ENCODE results near the gene RNF169. TPM values are rescaled to one million over a fixed set of nuclear protein-coding genes. Genes with fewer than 3 reads are reported as not detected.

RNF169 gene
- total RNA-seq, 2 donors from 2014 or later: 18.1 to 19.4 TPM

DNA sequence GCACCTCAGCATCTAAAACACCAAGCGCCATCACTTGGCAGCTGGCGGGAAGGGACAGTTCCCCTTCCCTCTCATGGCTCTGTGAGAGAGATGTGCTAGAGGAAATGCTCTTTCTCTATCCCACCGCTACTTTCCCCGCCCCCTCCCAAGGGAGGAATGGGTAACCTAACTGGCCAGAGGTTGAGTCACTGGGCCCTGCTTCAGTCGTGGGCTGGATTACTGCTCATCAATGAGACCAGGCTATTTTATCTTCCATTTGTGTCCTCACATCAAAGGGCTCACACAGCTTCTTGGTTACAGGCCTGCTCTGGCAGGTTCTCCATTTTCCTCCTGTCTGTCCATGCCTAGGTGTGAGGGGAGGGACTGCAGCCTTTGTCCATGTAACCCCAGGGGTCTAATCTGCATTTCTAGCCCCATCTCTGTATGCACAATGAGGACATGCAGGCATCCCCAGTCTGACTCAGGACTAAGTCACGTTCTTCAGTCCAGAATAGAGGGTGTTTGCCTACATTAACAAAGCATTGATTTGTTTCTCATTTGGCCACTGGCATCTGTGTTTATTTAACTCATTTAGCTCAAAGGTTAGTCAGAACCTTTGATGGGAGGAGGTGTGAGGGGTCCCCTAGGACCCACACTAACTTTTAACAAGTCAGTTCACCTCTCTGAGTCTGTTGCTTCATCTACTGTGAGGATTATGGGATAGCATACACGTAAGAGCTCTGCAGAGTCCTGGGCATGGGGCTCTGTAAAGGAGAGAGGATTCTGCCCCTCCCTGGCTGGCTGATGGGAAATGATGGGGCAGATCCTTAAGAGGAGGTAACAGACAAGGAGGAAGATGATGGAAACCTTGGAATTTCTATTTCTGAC is 101.1 kb downstream of the RNF169 start:
- ATAC-seq (no peak), DNase-seq (no peak)
- no peak overlapping the region for H3K4me3 Mint-ChIP-seq
- H3K9me3 ChIP-seq (ENCODE audit: control insufficient read depth, low read length, poor library complexity, severe bottlenecking): no peaks in the 10 kb centered on the region
- H3K4me1 Mint-ChIP-seq: peaks cover 19% of the 10 kb centered on the region
- H3K27ac Mint-ChIP-seq: peak overlapping the region; percentile 11
- no peaks in the 10 kb centered on the region for H3K27me3 Mint-ChIP-seq
- H3K36me3 Mint-ChIP-seq (ENCODE audit: low read depth): peaks cover 13% of the 10 kb centered on the region

DNA sequence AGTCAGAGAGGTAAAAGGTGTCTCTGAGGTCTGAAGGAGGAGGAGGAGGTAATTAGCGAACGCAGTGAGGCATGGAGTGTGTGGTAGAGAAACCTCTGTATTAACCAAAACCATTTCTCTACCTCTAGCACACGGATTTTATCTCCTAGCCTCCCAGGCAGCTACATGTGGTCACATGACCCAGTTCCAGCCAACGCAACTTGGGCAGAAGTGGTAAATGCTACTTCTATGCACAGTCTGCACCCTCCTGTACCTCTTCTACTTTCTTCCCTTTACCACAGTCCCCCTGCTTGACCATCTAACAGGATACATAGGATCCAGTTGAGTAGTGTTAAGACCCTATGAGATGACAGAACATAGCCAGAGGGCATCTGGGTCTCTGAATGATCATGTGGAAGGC is 104.6 kb downstream of the RNF169 start:
- no peaks in the 10 kb centered on the region for H3K27me3 Mint-ChIP-seq
- H3K4me1 Mint-ChIP-seq: no peaks in the 10 kb centered on the region
- no peak for ATAC-seq
- no peak overlapping the region for H3K27ac Mint-ChIP-seq
- no peak overlapping the region for H3K4me3 Mint-ChIP-seq
- H3K9me3 ChIP-seq (ENCODE audit: control insufficient read depth, low read length, poor library complexity, severe bottlenecking): no peaks in the 10 kb centered on the region
- DNase-seq: no peak
- H3K36me3 Mint-ChIP-seq (ENCODE audit: low read depth): peaks cover 12% of the 10 kb centered on the region

DNA sequence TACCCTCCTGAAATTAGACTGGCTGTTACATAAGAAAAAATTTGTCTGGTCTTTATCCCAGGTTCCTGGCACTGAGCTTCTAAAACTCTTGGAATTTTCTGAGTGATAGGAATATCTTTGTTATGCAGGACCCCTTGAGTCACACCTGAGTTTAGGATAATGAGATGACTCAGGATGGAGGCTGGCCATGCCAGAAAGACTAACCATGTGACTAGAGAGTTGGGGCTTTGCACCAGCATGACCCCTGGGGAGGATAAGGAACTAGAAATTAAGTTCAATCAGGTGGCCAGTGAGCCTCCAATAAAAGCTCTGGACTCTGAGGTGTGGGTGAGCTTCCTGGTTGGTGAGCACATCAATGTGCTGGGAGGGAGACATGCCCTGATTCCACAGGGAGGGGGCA is 112.1 kb downstream of the RNF169 start:
- Mint-ChIP-seq H3K27me3 (no peaks in the 10 kb centered on the region), H3K27ac (no peak overlapping the region), H3K4me3 (no peak overlapping the region), H3K4me1 (no peaks in the 10 kb centered on the region), H3K36me3 (ENCODE audit: low read depth) (peaks cover 12% of the 10 kb centered on the region)
- peaks cover 9% of the 10 kb centered on the region for H3K9me3 ChIP-seq (ENCODE audit: control insufficient read depth, low read length, poor library complexity, severe bottlenecking)
- DNase-seq (no peak), ATAC-seq (no peak)

DNA sequence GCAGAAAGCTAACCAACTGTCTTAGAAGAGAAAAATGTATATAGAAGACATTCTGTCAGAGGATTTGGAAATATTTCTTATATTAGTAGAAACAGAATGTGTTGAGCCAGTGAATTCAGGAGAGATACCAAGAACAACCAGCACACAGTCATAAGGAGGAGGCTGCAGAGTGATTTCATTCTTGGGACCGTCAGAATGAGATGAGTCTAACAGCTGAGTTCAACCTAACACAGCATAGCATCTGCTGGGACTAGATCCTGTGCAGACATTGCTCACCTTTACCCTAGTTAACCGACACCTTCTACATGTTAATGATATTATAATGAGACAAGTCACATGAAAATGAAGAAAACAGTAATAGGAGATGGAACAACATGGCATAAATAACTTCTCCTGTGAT is 114.8 kb downstream of the RNF169 start:
- peaks cover 21% of the 10 kb centered on the region for H3K9me3 ChIP-seq (ENCODE audit: control insufficient read depth, low read length, poor library complexity, severe bottlenecking)
- H3K4me1 Mint-ChIP-seq: no peaks in the 10 kb centered on the region
- H3K36me3 Mint-ChIP-seq (ENCODE audit: low read depth): peaks cover 9% of the 10 kb centered on the region
- H3K27ac Mint-ChIP-seq: no peak overlapping the region
- ATAC-seq (no peak), DNase-seq (no peak)
- no peak overlapping the region for H3K4me3 Mint-ChIP-seq
- H3K27me3 Mint-ChIP-seq: no peaks in the 10 kb centered on the region

- Mint-ChIP-seq H3K36me3 (ENCODE audit: low read depth) (peaks cover 7% of the 10 kb centered on the region), H3K4me1 (no peaks in the 10 kb centered on the region), H3K4me3 (no peak overlapping the region), H3K27me3 (no peaks in the 10 kb centered on the region), H3K27ac (no peak overlapping the region)
- H3K9me3 ChIP-seq (ENCODE audit: control insufficient read depth, low read length, poor library complexity, severe bottlenecking): peaks cover 22% of the 10 kb centered on the region
- ATAC-seq (no peak), DNase-seq (no peak)
Observed at GRCh38 chr11:74866557-74866956, 117.9 kb downstream of the RNF169 start.

DNA sequence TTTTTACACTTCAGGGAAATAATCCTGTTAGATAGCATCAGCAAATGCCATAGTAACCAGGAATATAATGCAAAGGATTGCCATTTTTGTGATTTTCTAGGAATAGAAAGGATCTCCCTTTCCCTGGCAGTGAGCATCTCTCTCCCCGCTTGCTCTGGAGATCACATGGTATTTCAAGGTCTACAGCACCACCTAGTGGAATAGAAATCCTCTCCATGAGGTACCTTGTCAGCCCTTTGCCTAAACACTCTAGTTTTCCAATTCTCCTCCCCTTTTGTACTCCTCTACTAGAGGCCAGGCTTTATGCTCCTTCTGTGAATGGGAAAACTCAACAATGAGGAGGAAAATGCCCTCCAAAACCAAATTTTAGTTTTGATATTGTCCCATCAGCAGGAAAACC is 121.8 kb downstream of the RNF169 start:
- DNase-seq (no peak), ATAC-seq (no peak)
- Mint-ChIP-seq H3K27ac (no peak overlapping the region), H3K4me3 (no peak overlapping the region), H3K27me3 (no peaks in the 10 kb centered on the region), H3K4me1 (no peaks in the 10 kb centered on the region), H3K36me3 (ENCODE audit: low read depth) (peaks cover 8% of the 10 kb centered on the region)
- H3K9me3 ChIP-seq (ENCODE audit: control insufficient read depth, low read length, poor library complexity, severe bottlenecking): peaks cover 24% of the 10 kb centered on the region

GRCh38 chr11:74871037-74871436 is 122.4 kb downstream of the RNF169 start:
- H3K4me3 Mint-ChIP-seq: no peak overlapping the region
- no peak for DNase-seq
- no peak overlapping the region for H3K27ac Mint-ChIP-seq
- ATAC-seq: no peak
- peaks cover 24% of the 10 kb centered on the region for H3K9me3 ChIP-seq (ENCODE audit: control insufficient read depth, low read length, poor library complexity, severe bottlenecking)
- H3K27me3 Mint-ChIP-seq: no peaks in the 10 kb centered on the region
- H3K36me3 Mint-ChIP-seq (ENCODE audit: low read depth): peaks cover 8% of the 10 kb centered on the region
- no peaks in the 10 kb centered on the region for H3K4me1 Mint-ChIP-seq

DNA sequence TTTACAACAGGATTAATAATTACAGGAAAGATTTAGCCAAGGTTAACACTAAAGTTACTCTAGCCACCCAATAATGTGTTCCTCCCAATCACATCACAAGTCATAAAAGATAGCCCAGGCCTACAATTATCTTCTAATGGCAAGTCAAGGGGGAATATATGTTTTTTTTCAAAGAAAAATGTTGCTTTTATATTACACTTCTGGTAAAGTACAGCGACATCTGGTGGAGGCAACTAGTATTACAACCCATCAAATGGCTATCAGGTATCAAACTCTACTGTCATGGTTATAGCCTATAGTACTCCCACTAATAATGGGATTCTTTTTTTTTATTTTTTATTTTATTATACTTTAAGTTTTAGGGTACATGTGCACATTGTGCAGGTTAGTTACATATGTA is 128.5 kb downstream of the RNF169 start:
- no peak overlapping the region for H3K27ac Mint-ChIP-seq
- H3K36me3 Mint-ChIP-seq (ENCODE audit: low read depth): no peaks in the 10 kb centered on the region
- H3K4me3 Mint-ChIP-seq: no peak overlapping the region
- H3K9me3 ChIP-seq (ENCODE audit: control insufficient read depth, low read length, poor library complexity, severe bottlenecking): no peaks in the 10 kb centered on the region
- H3K4me1 Mint-ChIP-seq: no peaks in the 10 kb centered on the region
- ATAC-seq (no peak), DNase-seq (no peak)
- no peaks in the 10 kb centered on the region for H3K27me3 Mint-ChIP-seq

Other genes with a start within 250 kb of the RNF169 start
- 10 to 100 TPM; 10.8 to 11.1 TPM for gene POLD3, start 156.3 kb upstream of the RNF169 start, total RNA-seq
- gene CHRDL2, start 17.4 kb upstream of the RNF169 start, total RNA-seq: not detected
- gene XRRA1, start 200.2 kb downstream of the RNF169 start, total RNA-seq: 10 to 100 TPM; 10.1 to 16.3 TPM
- 10 to 100 TPM; 63.7 to 87.0 TPM for gene SPCS2, start 200.4 kb downstream of the RNF169 start, total RNA-seq
- gene NEU3, start 240.1 kb downstream of the RNF169 start, total RNA-seq: 10 to 100 TPM; 10.7 to 11.3 TPM

All from T-helper 17 cell (primary cell).